GM19099 (cell line): ENCODE results near the gene CCNI.

Experiments
- POLR2A ChIP-seq: IDR thresholded peaks from 3 replicates; pipeline ENCODE4 v1.6.1; 2011; ENCODE audit warnings: low read depth; ENCODE audit not compliant: insufficient read length; ENCODE audit errors: extremely low read depth

Gene CCNI

GRCh38 chr4:77052352-77052751 lies 23.4 kb downstream of the CCNI start:
- no peak for TF ChIP-seq POLR2A

DNA sequence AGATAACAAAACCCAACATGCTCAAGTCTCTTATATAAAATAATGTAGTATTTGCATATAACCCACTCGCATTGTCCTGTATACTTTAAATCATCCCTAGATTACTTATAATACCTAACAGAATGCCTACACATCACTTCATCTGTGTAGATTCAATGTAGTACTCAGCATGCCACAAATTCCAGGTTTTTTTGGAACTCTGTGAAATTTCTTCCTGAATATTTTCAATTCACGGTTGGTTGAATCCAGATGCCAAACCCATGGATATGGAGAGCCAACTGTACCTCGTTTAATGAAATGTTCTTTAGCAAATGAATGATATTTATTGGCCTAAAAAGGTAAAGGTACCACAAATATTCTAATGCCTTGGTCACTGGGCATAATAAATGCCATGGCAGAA lies 24.8 kb downstream of the CCNI start:
- TF ChIP-seq POLR2A, result no peak

DNA sequence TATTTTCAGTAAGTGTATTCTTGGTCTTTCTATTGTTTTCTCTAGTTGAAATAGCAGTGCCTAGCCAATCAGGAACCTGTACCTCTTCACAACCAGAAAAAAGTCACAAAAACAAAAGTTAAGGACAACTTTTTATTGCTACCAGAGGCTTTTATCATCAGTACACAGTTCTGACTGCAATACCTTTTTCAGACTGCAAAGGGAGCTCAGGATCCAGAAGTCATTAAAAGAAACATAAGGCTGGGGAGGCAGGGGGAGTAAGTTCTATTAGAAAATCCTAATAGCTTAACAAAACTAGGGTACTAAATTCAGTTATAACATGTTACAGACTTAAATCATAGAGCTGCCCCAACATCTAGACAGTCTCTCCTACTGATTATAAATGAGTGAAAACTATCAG lies 28.8 kb downstream of the CCNI start:
- TF ChIP-seq POLR2A, result no peak

DNA sequence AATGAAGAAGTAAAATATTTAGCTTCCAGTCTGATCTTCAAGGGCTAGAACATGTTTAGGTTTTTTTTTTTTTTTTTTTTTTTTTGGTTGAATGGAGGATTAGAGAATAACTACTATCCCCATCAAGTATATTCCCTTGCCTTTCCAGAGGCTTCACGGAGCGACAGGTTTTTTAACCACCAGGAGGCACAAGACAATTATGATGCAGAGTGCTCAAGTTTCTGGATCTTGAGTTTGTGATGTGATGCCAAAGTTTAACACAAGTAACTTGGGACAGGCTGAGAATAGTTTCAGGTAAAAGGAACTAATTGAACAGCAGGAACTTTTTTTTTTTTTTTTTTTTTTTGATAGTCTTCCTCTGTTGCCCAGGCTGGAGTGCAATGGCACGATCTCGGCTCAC lies 30.3 kb downstream of the CCNI start:
- no peak for TF ChIP-seq POLR2A

- no peak for TF ChIP-seq POLR2A
Observed at GRCh38 chr4:77044461-77045150, 31.2 kb downstream of the CCNI start.

DNA sequence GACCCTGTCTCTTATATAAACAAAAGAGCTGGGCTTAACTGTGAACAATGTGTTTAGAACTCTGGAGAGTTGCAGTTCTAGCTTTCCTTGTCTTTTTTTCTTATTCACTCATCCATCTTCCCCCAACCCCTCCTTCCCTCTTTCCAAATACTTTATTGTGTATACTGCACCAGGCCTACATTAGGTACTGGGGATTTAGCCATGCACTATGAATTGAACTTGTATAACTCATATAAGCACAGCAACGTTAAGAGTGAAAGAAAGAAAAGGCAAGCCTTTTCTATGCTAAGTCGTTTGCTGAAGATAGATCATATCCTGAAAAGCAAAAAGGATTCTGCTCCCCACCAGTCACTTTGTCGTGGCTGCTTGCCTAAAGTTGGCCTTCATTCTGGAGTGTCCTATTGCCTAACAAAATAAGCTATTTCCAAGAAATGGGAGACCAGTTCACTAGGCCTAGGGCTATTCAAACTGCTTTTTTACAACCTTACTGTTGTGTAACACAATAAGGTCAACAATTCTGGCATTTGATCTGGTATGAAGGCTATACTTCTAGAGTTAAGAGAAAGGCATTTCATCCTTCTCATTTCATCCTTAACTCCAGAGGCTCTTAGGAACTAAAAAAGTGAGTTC lies 32.2 kb downstream of the CCNI start:
- no peak for TF ChIP-seq POLR2A

GRCh38 chr4:77040854-77041725 lies 34.7 kb downstream of the CCNI start:
- TF ChIP-seq POLR2A, result no peak

DNA sequence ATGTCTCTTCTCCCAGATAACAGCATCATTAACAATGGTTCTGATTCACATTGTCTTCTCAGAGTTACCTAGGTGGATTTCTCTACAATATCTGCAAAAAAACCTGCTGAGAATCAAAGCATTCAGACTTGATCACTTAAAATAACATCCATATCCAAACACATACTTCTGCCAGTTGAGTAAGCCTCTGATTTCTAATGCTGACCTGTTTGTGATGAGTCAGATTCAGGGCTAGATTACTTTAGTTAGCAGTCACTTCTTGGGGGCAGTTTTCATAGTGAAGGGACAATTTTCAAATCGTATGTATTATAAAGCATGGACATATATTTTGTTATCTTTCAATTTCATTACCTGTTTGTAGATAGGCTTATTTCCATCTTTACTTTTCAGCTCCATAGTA lies 35.5 kb downstream of the CCNI start:
- no peak for TF ChIP-seq POLR2A

DNA sequence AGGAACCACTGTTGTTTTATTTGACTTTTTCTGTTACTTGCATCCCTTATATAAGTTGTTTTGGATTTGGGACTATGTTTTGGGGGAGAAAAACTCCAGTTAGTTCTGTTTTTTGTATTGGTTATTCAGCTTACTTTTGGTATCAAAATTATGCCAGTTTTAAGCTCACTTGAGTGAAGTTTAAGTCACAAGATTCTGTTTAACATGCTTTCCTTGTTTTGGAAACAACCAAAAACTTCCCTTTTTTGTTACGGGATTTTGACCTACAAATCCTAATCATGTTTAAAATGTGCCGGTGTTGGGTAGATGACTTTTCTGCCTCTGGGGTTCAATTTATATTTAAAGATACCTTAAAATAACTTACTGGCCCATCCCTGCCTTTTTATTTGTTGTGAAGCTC lies 36.0 kb downstream of the CCNI start:
- no peak for TF ChIP-seq POLR2A

- no peak for TF ChIP-seq POLR2A
Observed at GRCh38 chr4:77037736-77038135, 38.1 kb downstream of the CCNI start.

GRCh38 chr4:77036206-77036605 lies 39.6 kb downstream of the CCNI start:
- no peak for TF ChIP-seq POLR2A

- TF ChIP-seq POLR2A, result no peak
Observed at GRCh38 chr4:77035153-77035552, 40.6 kb downstream of the CCNI start.

- no peak for TF ChIP-seq POLR2A
Observed at GRCh38 chr4:77031544-77031943, 44.2 kb downstream of the CCNI start.

DNA sequence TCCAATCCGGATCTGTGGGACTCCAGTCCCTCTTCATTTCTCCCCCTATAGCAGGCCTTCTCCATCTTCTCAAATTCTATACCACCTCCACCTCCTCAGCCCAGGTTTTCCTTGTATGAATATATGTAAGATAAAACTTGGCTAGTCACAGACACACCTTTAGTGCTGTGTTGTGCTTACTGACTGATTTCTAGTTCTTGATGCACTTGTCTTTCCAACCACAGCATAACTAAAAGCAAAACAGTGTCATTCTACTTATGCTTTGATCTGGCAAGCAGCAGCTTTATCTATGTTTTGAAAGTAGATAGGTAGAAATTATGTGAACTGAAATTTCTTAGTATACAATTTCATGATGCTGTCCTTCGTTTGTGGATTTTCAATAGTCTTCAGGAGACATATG lies 47.5 kb downstream of the CCNI start:
- no peak for TF ChIP-seq POLR2A

DNA sequence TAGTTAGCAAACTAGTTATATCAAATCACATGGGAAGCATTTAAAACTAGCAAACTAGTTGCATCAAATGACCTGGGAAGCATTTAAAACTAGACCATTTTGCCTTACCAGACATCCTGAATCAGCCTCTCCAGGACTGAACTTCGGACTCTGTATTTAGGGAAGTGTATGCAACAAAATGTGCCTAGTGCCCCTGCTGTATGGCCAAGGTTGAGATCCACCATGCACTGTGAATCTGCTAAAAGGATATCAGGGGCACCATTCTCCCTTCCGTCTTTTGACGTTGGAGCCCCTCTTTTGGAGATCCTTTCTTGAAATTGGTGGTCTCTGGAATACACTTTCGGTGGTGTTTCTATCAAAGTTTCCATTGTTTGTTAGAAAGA lies 49.5 kb downstream of the CCNI start:
- TF ChIP-seq POLR2A, result no peak
